ENCODE measurements around the gene ABCC10. TPM values are rescaled to one million over a fixed set of nuclear protein-coding genes. Genes with fewer than 3 reads are reported as not detected.
A peak's percentile ranks its signal among the peaks of the same experiment; 100 is the strongest.
"Not testable (repeated sequence)": the region's sequence is repeated elsewhere in the genome, so short reads cannot be mapped to it uniquely, and the experiment has no call there.

Gene ABCC10
- total RNA-seq (2022) (25.6 and 25.9 TPM in 2 replicates), Bru-seq, nascent RNA (percentile 59 among the genes with signal in this experiment), BruChase-seq, experiment 1, labeled RNA remaining after a 6-hour chase (percentile 60 among the genes with signal in this experiment), BruChase-seq, experiment 2, labeled RNA remaining after a 2-hour chase (percentile 61 among the genes with signal in this experiment)
- long read RNA-seq, full-length matches to known transcripts, result 4 of 30 reads
- long read RNA-seq, partial matches to known transcripts, result 5 of 30 reads
- long read RNA-seq, other reads (novel, unspliced or antisense), result 21 of 30 reads

GRCh38 chr6:43427406-43428111 lies at the start of gene ABCC10:
ABCC10 (plus strand) TSS chr6:43427541; CDS start chr6:43427979, 438 bp downstream.
- CTCF ChIA-PET, result interaction anchor here (0.6 to 1.1 kb wide), 7 partner anchors 11 to 746 kb away, joined by 3 to 4 read pairs (median 3); no protein-coding TSS in a partner anchor
- no peak for TF ChIP-seq CTCF (IDR thresholded peaks at IDR 0.05; ENCODE audit: unreplicated experiment)
- Mint-ChIP-seq H3K36me3 (ENCODE audit: insufficient read depth, unreplicated experiment) (peaks cover 19% of the 10 kb centered on the region), H3K9me3 (ENCODE audit: unreplicated experiment) (no peaks in the 10 kb centered on the region), H3K4me1 (ENCODE audit: insufficient read depth, unreplicated experiment) (peaks cover 10% of the 10 kb centered on the region), H3K4me3 (ENCODE audit: unreplicated experiment) (peak within 1 kb of the TSS; percentile 87), H3K27ac (ENCODE audit: low read depth, unreplicated experiment) (peak within 1 kb of the TSS; percentile 63), H3K27me3 (ENCODE audit: insufficient read depth, unreplicated experiment) (no peaks in the 10 kb centered on the region)
- peak; percentile 95 for DNase-seq (ENCODE audit: unreplicated experiment)
- BruUV-seq (replicated peaks), result no TSS peak
- POLR2A ChIA-PET, result interaction anchor here (0.6 to 3.0 kb wide), 22 partner anchors 9 to 820 kb away, joined by 3 to 31 read pairs (median 4); partner anchors contain the start of genes DLK2, HSP90AB1, POLR1C and TJAP1
- intact Hi-C loops (cut with micrococcal nuclease), result no loop called here

- intact Hi-C loops (cut with micrococcal nuclease), result no loop called here
- DNase-seq (ENCODE audit: unreplicated experiment), result no peak
- CTCF ChIA-PET, result interaction anchor here (0.6 to 2.0 kb wide), 8 partner anchors 9 to 444 kb away, joined by 3 to 9 read pairs (median 4); no protein-coding TSS in a partner anchor
- Mint-ChIP-seq H3K4me3 (ENCODE audit: unreplicated experiment) (no peak overlapping the region), H3K9me3 (ENCODE audit: unreplicated experiment) (no peaks in the 10 kb centered on the region), H3K27ac (ENCODE audit: low read depth, unreplicated experiment) (no peak overlapping the region), H3K27me3 (ENCODE audit: insufficient read depth, unreplicated experiment) (no peaks in the 10 kb centered on the region), H3K36me3 (ENCODE audit: insufficient read depth, unreplicated experiment) (no peaks in the 10 kb centered on the region), H3K4me1 (ENCODE audit: insufficient read depth, unreplicated experiment) (peaks cover 6% of the 10 kb centered on the region)
- BruUV-seq (replicated peaks), result no TSS peak
- POLR2A ChIA-PET, result interaction anchor here (1.0 to 1.3 kb wide), 2 partner anchors 8 to 118 kb away, joined by 3 to 6 read pairs; partner anchors contain the start of gene ZNF318
- no peak for TF ChIP-seq CTCF (IDR thresholded peaks at IDR 0.05; ENCODE audit: unreplicated experiment)
Measured at GRCh38 chr6:43377710-43378229, 49.6 kb upstream of the ABCC10 start.

- no peaks in the 10 kb centered on the region for H3K36me3 Mint-ChIP-seq (ENCODE audit: insufficient read depth, unreplicated experiment)
- H3K27me3 Mint-ChIP-seq (ENCODE audit: insufficient read depth, unreplicated experiment), result no peaks in the 10 kb centered on the region
- POLR2A ChIA-PET, result interaction anchor here (1.3 to 1.8 kb wide), 2 partner anchors 58 to 117 kb away, joined by 5 to 6 read pairs; no protein-coding TSS in a partner anchor
- no peak overlapping the region for H3K4me3 Mint-ChIP-seq (ENCODE audit: unreplicated experiment)
- no peaks in the 10 kb centered on the region for H3K9me3 Mint-ChIP-seq (ENCODE audit: unreplicated experiment)
- peaks cover 13% of the 10 kb centered on the region for H3K4me1 Mint-ChIP-seq (ENCODE audit: insufficient read depth, unreplicated experiment)
- TF ChIP-seq CTCF (IDR thresholded peaks at IDR 0.05; ENCODE audit: unreplicated experiment), result no peak
- CTCF ChIA-PET, result interaction anchor here (0.6 to 2.0 kb wide), 7 partner anchors 8 to 151 kb away, joined by 3 to 9 read pairs (median 4); partner anchors contain the start of gene DNPH1
- intact Hi-C loops (cut with micrococcal nuclease), result no loop called here
- no peak overlapping the region for H3K27ac Mint-ChIP-seq (ENCODE audit: low read depth, unreplicated experiment)
- DNase-seq (ENCODE audit: unreplicated experiment), result no peak
- BruUV-seq (replicated peaks), result no TSS peak
Measured at GRCh38 chr6:43378631-43379030, 48.7 kb upstream of the ABCC10 start.

- H3K9me3 Mint-ChIP-seq (ENCODE audit: unreplicated experiment); H3K27ac Mint-ChIP-seq (ENCODE audit: low read depth, unreplicated experiment); H3K27me3 Mint-ChIP-seq (ENCODE audit: insufficient read depth, unreplicated experiment); POLR2A ChIA-PET; DNase-seq (ENCODE audit: unreplicated experiment); BruUV-seq (replicated peaks); intact Hi-C loops (cut with micrococcal nuclease); H3K36me3 Mint-ChIP-seq (ENCODE audit: insufficient read depth, unreplicated experiment); H3K4me3 Mint-ChIP-seq (ENCODE audit: unreplicated experiment): not testable (repeated sequence)
- CTCF ChIA-PET, result interaction anchor here (0.7 to 0.9 kb wide), 2 partner anchors 9 to 125 kb away, joined by 3 read pairs; no protein-coding TSS in a partner anchor
- H3K4me1 Mint-ChIP-seq (ENCODE audit: insufficient read depth, unreplicated experiment), result peaks cover 19% of the 10 kb centered on the region
Measured at GRCh38 chr6:43380858-43381257, 46.5 kb upstream of the ABCC10 start.

All from MCF 10A (cell line).